Mesenchymal stem cell (in vitro differentiated cells and primary cell): ENCODE measurements around the gene MDFI.

Source experiments
- DNase-seq: peaks from one replicate; pipeline ENCODE4 v3.0.0-alpha.2; 2013
- H2AFZ ChIP-seq: one replicate; pipeline ENCODE4 v1.6.1; 2013; ENCODE audit warnings: low read depth, mild to moderate bottlenecking, control low read depth, inconsistent platforms, low read length, moderate library complexity
- H2AK5ac ChIP-seq: 2 replicates; pipeline ENCODE4 v1.6.1; 2013; ENCODE audit warnings: low read length, moderate library complexity, mild to moderate bottlenecking, inconsistent platforms; ENCODE audit not compliant: severe bottlenecking
- H2BK120ac ChIP-seq: one replicate; pipeline ENCODE4 v1.6.1; 2013; ENCODE audit warnings: low read depth, mild to moderate bottlenecking, inconsistent platforms, low read length, moderate library complexity
- H2BK12ac ChIP-seq, 2 experiments: one replicate each; pipeline ENCODE4 v1.6.1; 2013; ENCODE audit warnings: inconsistent platforms in 2 of 2, low read length in 2 of 2, mild to moderate bottlenecking in 2 of 2, moderate library complexity in 2 of 2, control low read depth in 1 of 2
- H2BK15ac ChIP-seq: one replicate; pipeline ENCODE4 v1.6.1; 2013; ENCODE audit warnings: mild to moderate bottlenecking, low read depth, inconsistent platforms; ENCODE audit not compliant: poor library complexity, severe bottlenecking
- H2BK5ac ChIP-seq: 2 replicates; pipeline ENCODE4 v1.6.1; 2013; ENCODE audit warnings: low read depth, mild to moderate bottlenecking, low read length, control low read depth, inconsistent platforms; ENCODE audit not compliant: poor library complexity, severe bottlenecking
- H3K14ac ChIP-seq, 2 experiments: one replicate each; pipeline ENCODE4 v1.6.1; 2013; ENCODE audit warnings: inconsistent platforms in 2 of 2, low read length in 2 of 2, control low read depth in 1 of 2, mild to moderate bottlenecking in 1 of 2, moderate library complexity in 1 of 2
- H3K18ac ChIP-seq, 2 experiments: one replicate each; pipeline ENCODE4 v1.6.1; 2013; ENCODE audit warnings: inconsistent platforms in 2 of 2, low read length in 2 of 2, control low read depth in 1 of 2, low read depth in 1 of 2, mild to moderate bottlenecking in 1 of 2
- H3K23ac ChIP-seq, 2 experiments: one replicate each; pipeline ENCODE4 v1.6.1; 2013; ENCODE audit warnings: inconsistent platforms in 2 of 2, low read length in 2 of 2, mild to moderate bottlenecking in 2 of 2, moderate library complexity in 2 of 2, control low read depth in 1 of 2
- H3K27ac ChIP-seq: 2 replicates; pipeline ENCODE4 v1.5.1; 2013; ENCODE audit warnings: mild to moderate bottlenecking, moderate library complexity, low read length, control low read depth, inconsistent platforms; ENCODE audit not compliant: poor library complexity, severe bottlenecking
- H3K27me3 ChIP-seq, 2 experiments: 2 replicates each; pipeline versions ENCODE4 v1.6.1 to v1.7.0; 2013; ENCODE audit warnings: low read length in 2 of 2, mild to moderate bottlenecking in 2 of 2, moderate library complexity in 2 of 2, control low read depth in 1 of 2, inconsistent platforms in 1 of 2; ENCODE audit not compliant: control insufficient read depth in 1 of 2, insufficient read depth in 1 of 2
- H3K36me3 ChIP-seq, 2 experiments: 2 replicates each; pipeline versions ENCODE4 v1.6.1 to v1.7.0; 2013; ENCODE audit warnings: low read length in 2 of 2, control low read depth in 1 of 2, inconsistent platforms in 1 of 2, low read depth in 1 of 2, mild to moderate bottlenecking in 1 of 2; ENCODE audit not compliant: insufficient read depth in 2 of 2, control insufficient read depth in 1 of 2
- H3K4ac ChIP-seq, 2 experiments: one replicate each; pipeline ENCODE4 v1.6.1; 2013; ENCODE audit warnings: inconsistent platforms in 2 of 2, low read length in 2 of 2, mild to moderate bottlenecking in 2 of 2, moderate library complexity in 2 of 2, control low read depth in 1 of 2, low read depth in 1 of 2
- H3K4me1 ChIP-seq: 2 replicates; pipeline ENCODE4 v1.6.1; 2013; ENCODE audit warnings: low read depth, low read length, control low read depth; ENCODE audit not compliant: control insufficient read depth, insufficient read depth
- H3K4me2 ChIP-seq: 2 replicates; pipeline ENCODE4 v1.6.1; 2013; ENCODE audit warnings: low read length, mild to moderate bottlenecking, inconsistent platforms; ENCODE audit not compliant: poor library complexity, severe bottlenecking
- H3K4me3 ChIP-seq, 2 experiments: 2 replicates each; pipeline versions ENCODE4 v1.5.1 to v1.7.0; 2013; ENCODE audit warnings: low read length in 2 of 2, mild to moderate bottlenecking in 2 of 2, control low read depth in 1 of 2, low read depth in 1 of 2; ENCODE audit not compliant: insufficient read depth in 1 of 2
- H3K79me1 ChIP-seq: replicated peaks from 2 replicates; pipeline ENCODE4 v1.6.1; 2013; ENCODE audit warnings: mild to moderate bottlenecking, control low read depth, low read length, inconsistent platforms; ENCODE audit not compliant: poor library complexity, severe bottlenecking
- H3K9ac ChIP-seq: 2 replicates; pipeline ENCODE4 v1.7.0; 2013; ENCODE audit warnings: mild to moderate bottlenecking, low read length, moderate library complexity
- H3K9me3 ChIP-seq: 2 replicates; pipeline ENCODE4 v1.7.0; 2013; ENCODE audit warnings: mild to moderate bottlenecking, low read length; ENCODE audit not compliant: control insufficient read depth
- H4K8ac ChIP-seq: one replicate; pipeline ENCODE4 v1.6.1; 2013; ENCODE audit warnings: inconsistent platforms, mild to moderate bottlenecking, low read length, moderate library complexity
- H4K91ac ChIP-seq: one replicate; pipeline ENCODE4 v1.6.1; 2013; ENCODE audit warnings: mild to moderate bottlenecking, low read length, inconsistent platforms
- WGBS: methylation state at CpG from one replicate; pipeline ENCODE4 v1.1.7; 2013; ENCODE audit warnings: mixed read lengths; 5-methylcytosine and 5-hydroxymethylcytosine counted together

MDFI gene

DNA sequence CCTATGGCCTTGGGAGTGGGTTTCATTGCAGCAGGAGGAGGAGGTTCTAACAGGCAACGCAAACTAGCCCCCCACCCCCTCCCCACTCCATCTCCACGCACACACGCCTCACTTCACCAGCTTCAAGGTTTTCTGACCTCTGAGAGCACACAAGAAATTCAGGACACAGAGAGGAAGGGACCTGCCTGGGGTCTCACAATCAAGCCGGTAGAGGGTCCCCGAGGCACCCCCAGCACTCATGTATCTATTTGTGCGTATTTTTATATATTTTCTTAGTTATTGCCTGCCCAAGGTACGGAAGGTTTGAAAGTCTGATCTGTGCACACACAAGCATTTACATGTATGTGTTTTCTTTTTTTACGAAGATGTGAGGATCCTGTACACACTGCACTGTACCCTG lies 16.9 kb downstream of the MDFI start:
- H2AK5ac ChIP-seq = no peak overlapping the region
- H4K91ac ChIP-seq = no peak overlapping the region
- H2BK12ac ChIP-seq = peak overlapping the region in 1 of 2 experiments; percentile 6
- DNase-seq = no peak
- H4K8ac ChIP-seq = peak overlapping the region; percentile 25
- over 99% methylated on average over 7 of the region's 8 CpGs for WGBS
- H3K79me1 ChIP-seq = peaks cover 4% of the 10 kb centered on the region
- peaks cover 3 to 76% of the 10 kb centered on the region in 2 experiments for H3K27me3 ChIP-seq
- no peak overlapping the region for H3K14ac ChIP-seq
- H3K4me3 ChIP-seq = no peak overlapping the region
- H2BK5ac ChIP-seq = no peak overlapping the region
- H2BK120ac ChIP-seq = no peak overlapping the region
- peaks cover 0 to 41% of the 10 kb centered on the region in 2 experiments for H3K36me3 ChIP-seq
- H3K27ac ChIP-seq = no peak overlapping the region
- no peak overlapping the region for H3K9ac ChIP-seq
- H3K4me2 ChIP-seq = no peak overlapping the region
- no peaks in the 10 kb centered on the region for H3K9me3 ChIP-seq
- H2AFZ ChIP-seq = no peak overlapping the region
- H3K4me1 ChIP-seq = peaks cover 37% of the 10 kb centered on the region
- H3K23ac ChIP-seq = no peak overlapping the region
- no peak overlapping the region for H3K4ac ChIP-seq
- no peak overlapping the region for H3K18ac ChIP-seq
- H2BK15ac ChIP-seq = no peak overlapping the region

DNA sequence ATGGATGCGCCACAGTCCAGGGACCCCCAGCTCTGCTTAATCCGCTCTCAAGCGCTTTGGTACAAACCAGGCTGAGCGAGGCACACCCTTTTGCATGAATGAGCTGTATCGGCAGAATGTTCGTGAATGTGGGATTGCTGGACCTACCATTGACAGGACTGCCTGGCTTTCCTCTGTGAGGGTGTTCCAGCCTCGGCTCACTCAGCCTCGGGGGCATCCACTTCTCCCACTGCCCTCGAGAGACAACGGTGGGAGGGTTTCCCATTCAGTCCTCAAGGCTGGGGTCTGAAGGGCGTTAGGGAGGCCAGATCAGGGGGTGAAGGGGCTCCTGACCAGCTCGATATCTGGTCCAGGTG lies 17.4 kb downstream of the MDFI start:
- no peak overlapping the region for H2AK5ac ChIP-seq
- no peak overlapping the region for H2BK5ac ChIP-seq
- H3K4ac ChIP-seq = peak overlapping the region; percentile 3 to 42
- peak overlapping the region; percentile 59 for H3K27ac ChIP-seq
- H3K4me2 ChIP-seq = no peak overlapping the region
- no peak overlapping the region for H3K4me3 ChIP-seq
- peaks cover 4% of the 10 kb centered on the region for H3K79me1 ChIP-seq
- peak overlapping the region; percentile 67 to 70 for H3K18ac ChIP-seq
- H3K14ac ChIP-seq = peak overlapping the region in 1 of 2 experiments; percentile 56
- peak overlapping the region; percentile 25 for H4K8ac ChIP-seq
- no peak for DNase-seq
- no peak overlapping the region for H3K9ac ChIP-seq
- H2BK12ac ChIP-seq = peak overlapping the region; percentile 6 to 63
- peaks cover 37% of the 10 kb centered on the region for H3K4me1 ChIP-seq
- no peak overlapping the region for H3K23ac ChIP-seq
- peak overlapping the region; percentile 76 for H4K91ac ChIP-seq
- H3K27me3 ChIP-seq = peaks cover 5 to 79% of the 10 kb centered on the region in 2 experiments
- H2BK120ac ChIP-seq = no peak overlapping the region
- H2AFZ ChIP-seq = no peak overlapping the region
- no peak overlapping the region for H2BK15ac ChIP-seq
- no peaks in the 10 kb centered on the region for H3K9me3 ChIP-seq
- H3K36me3 ChIP-seq = peaks cover 0 to 39% of the 10 kb centered on the region in 2 experiments
- 47% methylated on average over 12 of the region's 12 CpGs for WGBS

DNA sequence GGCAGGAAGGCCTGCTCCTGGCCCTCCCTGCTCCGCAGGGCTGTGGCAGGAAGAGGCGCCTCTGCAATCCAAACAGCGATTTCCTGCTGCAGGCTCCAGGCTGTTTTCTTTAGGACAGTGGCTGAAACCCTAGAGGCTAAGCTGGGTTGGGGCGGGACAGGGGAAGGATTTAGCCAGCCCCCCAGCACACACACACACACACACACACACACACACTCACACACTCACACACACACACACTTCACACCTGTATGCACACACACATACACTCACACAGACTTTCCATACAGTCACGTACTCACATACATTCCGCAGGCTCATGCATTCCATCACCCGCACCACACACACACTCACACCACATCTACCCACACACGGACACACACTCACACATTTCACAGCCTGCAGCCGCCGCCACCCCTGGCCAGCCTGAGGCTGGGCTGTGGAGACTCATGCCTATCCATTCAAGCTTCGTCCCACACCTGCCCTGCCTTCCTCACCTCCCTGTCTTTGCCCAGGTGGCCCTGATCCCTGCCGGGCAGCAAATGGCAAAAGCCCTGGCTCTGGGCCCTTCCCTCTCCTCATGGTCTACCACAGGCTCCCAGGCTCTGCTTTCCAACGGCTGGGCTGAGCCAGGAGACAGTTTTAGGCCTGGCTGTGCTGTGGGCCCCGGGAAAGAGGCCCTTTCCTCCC lies 17.9 kb downstream of the MDFI start:
- no peak overlapping the region for H3K23ac ChIP-seq
- H2AFZ ChIP-seq = peak overlapping the region; percentile 54
- H3K36me3 ChIP-seq = peaks cover 0 to 34% of the 10 kb centered on the region in 2 experiments
- no peak overlapping the region for H3K4me2 ChIP-seq
- DNase-seq = peak; percentile 72
- no peak overlapping the region for H3K9ac ChIP-seq
- H3K27ac ChIP-seq = peak overlapping the region; percentile 59
- no peak overlapping the region for H2AK5ac ChIP-seq
- H3K18ac ChIP-seq = peak overlapping the region; percentile 67 to 94
- peak overlapping the region; percentile 25 for H4K8ac ChIP-seq
- no peak overlapping the region for H2BK15ac ChIP-seq
- H3K9me3 ChIP-seq = no peaks in the 10 kb centered on the region
- H2BK5ac ChIP-seq = no peak overlapping the region
- peaks cover 37% of the 10 kb centered on the region for H3K4me1 ChIP-seq
- H3K79me1 ChIP-seq = peaks cover 3% of the 10 kb centered on the region
- no peak overlapping the region for H3K4me3 ChIP-seq
- H3K14ac ChIP-seq = peak overlapping the region in 1 of 2 experiments; percentile 68
- 27% methylated on average over 11 of the region's 14 CpGs for WGBS
- peak overlapping the region; percentile 46 to 80 for H2BK12ac ChIP-seq
- H2BK120ac ChIP-seq = no peak overlapping the region
- peaks cover 5 to 81% of the 10 kb centered on the region in 2 experiments for H3K27me3 ChIP-seq
- H3K4ac ChIP-seq = peak overlapping the region; percentile 3 to 42
- H4K91ac ChIP-seq = peak overlapping the region; percentile 76

DNA sequence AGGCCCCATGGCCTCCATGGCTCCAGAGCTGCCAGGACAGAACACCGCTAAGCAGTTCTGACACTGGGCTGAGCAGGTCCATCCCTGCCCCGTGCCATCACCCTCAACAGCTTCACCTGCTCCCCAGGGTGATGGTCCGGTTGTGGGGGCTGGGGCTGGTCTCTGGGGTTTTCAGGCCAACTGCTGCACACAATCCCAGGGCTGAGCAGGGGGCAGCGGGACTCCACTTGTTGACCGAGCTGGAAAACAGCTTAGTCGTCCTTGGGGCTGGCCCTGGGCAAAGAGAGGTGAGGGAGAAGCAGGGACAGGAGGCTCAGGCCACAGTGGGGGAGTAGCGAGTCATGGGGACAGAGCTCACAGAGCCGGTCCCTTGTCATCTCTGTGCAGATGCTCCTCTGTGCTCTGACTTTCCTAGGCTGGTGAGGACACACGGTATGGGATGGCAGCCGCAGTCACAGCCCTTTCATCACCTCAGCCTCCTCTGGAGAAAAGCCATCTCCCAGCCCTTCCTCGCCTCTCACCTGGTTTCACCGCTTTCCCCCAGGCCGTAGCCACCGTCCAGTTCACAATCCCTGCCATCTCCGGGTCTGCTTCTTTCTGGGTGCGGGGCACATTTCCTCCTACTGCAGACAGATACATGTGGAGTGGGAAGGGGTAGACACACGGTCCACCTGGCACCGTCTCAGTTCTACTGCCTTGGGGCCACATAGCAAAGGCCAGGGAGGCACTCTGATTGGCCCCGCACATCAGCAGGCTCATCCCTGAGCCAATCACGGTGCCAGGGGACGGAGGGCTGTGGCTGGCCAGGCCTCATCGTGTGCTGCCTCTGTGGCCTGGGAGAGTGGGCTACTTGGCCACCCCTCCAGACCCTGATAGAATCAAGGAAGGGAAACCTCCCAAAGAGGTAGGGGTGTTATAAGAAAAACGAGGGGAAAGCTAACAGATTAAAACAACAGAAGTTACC lies 19.1 kb downstream of the MDFI start:
- Histone ChIP-seq H2AK5ac (no peak overlapping the region), H2AFZ (no peak overlapping the region), H3K14ac (no peak overlapping the region), H2BK5ac (no peak overlapping the region), H4K91ac (peak overlapping the region; percentile 72), H3K27ac (no peak overlapping the region), H3K4me3 (no peak overlapping the region), H4K8ac (no peak overlapping the region), H3K23ac (no peak overlapping the region), H2BK12ac (peak overlapping the region in 1 of 2 experiments; percentile 29), H2BK120ac (no peak overlapping the region), H3K4me2 (no peak overlapping the region), H2BK15ac (no peak overlapping the region), H3K36me3 (peaks cover 0 to 21% of the 10 kb centered on the region in 2 experiments), H3K4me1 (peaks cover 34% of the 10 kb centered on the region), H3K18ac (no peak overlapping the region), H3K79me1 (no peaks in the 10 kb centered on the region), H3K9ac (no peak overlapping the region), H3K9me3 (no peaks in the 10 kb centered on the region), H3K27me3 (peaks cover 9 to 83% of the 10 kb centered on the region in 2 experiments), H3K4ac (no peak overlapping the region)
- WGBS = 92% methylated on average over 23 of the region's 23 CpGs
- no peak for DNase-seq
